Stimulated activated CD8-positive, alpha-beta memory T cell treated with anti-CD3 and anti-CD28 coated beads, Interleukin-7, amount 100 ng/mL, for 4 hours (primary cell): Measurements from ENCODE around the gene SUFU.
"Not testable (repeated sequence)": the region's sequence is repeated elsewhere in the genome, so short reads cannot be mapped to it uniquely, and the experiment has no call there.

Experiments used
- DNase-seq, 2 donors: peaks; one replicate each; pipeline ENCODE4 v3.0.0-alpha.2; 2020; ENCODE audit warnings: low read depth in 2 of 2

SUFU gene

DNA sequence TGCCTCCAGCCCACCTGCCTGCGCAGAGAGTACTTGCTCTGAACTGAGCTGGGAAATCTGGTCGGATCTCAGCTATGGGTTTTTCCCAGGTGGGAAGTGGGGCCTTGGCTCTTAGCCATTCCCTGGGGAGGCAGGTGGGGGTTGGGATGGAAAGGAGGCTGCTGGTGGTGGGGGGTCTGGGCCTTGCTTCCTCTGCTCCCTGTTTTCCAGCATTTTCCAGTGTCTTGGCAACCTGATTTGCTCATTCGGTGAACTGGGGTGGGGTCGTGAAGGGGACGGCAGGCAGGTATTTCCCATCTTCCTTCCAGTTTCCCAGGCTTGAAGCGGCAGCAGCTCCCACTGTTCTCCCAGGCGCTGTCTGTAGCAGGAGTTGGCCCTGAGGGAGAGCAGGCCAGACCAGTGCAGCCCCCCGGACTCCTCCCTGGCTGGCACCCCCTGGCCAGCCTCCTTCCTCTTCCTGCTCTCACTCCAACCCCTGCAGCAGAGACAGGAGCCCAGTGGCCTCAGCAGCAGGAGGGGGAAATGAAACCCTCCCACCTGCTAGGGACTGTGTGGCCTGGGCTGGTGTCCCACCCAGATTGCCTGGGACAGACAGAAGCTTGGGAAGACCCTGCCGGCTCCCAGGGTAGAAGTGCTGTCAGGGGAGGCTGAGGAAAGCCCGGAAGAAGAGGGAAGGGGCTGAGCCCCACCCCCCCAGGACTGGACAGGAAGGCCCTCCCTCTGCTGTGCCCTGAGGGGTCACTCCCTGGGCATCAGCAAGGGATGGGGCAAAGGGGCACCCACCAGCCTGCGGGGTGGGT lies 147.1 kb downstream of the SUFU start:
- DNase-seq = no peak

DNA sequence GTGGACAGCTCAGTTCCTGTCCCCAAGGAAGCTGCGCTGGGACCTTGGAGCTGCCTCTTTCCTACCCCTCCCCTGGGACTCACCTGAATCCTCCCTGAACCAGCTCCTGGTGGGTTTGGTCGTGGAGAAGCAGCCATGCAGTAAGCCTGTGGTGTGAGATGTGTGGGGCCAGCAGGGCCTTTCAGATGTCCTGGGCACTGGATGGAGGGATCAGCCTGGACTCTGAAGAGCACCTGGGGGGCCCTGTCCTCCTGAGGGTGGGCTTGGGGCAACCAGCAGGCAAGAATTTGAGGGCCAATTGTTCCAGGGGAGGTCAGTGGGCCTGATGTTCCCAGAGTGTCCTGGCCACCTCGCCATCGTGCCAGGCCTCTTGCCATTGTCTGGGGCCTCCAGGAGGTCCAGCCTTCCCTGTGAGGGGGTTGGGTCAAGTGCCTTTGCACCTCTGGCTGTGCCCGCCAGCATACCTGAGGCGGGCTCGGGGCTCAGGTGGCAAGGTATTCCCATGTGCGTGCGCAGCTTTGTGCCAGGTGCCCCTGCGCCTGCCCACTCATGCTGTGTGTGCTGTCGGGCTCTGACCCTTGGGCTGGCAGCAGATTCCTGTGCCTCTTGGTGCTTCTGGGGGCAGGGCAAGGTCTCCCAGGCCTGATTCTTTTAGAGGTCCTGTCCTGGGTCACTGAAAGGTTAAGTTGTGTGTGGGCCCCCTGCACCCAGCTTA lies 147.8 kb downstream of the SUFU start:
- DNase-seq = no peak

DNA sequence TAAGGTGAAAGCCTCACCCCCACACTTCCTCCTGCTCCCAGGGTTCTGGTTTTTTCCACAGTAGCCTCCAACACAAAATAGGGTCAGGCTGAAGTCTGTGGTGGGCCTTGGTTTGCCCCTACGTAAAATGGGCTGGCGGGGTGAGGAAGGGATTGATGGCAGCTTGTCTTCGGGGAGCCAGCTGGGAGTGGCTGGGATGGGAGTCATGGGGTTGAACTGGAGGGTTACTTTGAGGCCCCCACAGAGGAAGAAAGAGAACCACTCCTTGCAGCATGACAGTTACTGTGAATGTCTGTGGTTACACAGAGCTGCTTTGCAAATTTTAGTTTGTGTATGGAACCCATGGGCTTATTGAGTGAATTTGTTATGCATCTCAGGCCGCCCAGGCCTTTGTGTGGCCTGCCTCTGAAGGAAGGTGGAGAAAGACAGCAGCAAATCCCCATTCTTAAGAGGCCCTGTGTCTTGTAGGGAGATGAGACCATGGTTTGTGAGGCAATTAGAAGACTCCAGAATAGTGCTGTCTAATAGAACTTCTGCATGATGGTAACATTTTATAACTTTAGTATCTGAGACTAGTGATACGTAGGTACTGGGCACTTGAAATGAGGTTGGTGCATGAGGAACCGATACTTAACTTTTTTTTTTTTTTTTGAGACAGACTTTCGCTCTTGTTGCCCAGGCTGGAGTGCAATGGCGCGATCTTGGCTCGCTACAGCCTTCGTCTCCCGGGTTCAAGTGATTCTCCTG lies 148.6 kb downstream of the SUFU start:
- DNase-seq = no peak

DNA sequence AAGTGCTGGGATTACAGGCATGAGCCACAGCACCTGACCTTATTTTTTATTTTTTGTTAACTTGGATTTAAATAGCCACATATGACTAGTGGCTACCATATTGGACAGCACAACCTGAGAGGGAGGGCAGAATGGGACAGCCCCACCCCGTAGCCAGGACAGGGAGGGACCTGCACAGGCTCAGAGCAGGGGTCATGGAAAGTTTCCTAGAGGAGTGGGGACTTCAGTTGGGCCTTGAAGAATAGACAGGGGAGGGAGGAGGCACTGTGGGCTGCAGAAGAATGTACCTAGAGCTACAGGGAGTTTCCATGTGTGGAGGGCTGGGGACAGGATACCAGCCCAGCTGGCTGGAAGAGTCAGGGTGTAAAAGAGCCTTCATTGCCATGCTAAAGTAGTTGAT lies 149.3 kb downstream of the SUFU start:
- DNase-seq = no peak

DNA sequence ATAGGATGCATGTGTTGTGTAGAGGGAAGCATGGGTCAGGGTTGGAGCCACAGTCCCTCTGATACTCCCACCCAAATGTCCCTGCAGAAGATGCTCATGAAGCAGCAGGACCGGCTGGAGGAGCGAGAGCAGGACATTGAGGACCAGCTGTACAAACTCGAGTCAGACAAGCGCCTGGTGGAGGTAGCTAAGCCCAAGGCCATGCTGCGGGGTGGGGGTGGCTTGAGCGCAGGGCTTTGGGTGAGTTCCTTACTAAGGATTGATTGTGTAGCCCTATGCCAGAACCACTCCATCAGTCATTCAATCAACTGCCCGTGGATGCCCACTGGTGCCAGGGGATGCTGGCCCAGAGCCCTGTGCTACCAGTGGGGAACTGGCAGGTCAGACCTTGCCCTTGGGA lies 150.8 kb downstream of the SUFU start:
- no peak for DNase-seq

DNA sequence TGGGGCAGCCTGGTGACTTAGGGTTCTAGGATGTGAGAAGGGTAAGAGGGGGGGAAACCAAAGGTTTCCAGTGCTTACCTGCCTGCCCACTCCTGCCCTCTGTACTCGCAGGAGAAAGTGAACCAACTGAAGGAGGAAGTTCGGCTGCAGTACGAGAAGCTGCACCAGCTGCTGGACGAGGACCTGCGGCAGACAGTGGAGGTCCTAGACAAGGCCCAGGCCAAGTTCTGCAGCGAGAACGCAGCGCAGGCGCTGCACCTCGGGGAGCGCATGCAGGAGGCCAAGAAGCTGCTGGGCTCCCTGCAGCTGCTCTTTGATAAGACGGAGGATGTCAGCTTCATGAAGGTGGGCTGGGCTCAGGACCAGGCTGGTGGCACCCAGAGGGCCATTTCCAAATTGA lies 151.2 kb downstream of the SUFU start:
- no peak for DNase-seq

DNA sequence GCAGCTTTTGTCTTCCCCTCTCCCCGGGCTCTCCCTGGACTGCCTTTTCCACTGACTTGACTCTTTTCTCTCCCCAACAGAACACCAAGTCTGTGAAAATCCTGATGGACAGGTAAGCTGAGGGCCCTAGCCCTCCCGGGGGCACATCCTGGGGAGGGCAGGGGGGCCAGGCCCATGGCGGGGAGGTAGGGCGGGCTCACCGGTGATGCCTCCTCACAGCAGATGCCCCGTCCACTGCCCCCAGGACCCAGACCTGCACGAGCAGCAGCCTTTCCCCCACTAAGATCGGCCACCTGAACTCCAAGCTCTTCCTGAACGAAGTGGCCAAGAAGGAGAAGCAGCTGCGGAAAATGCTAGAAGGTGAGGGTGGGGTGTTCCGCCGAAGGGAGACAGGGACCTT lies 152.3 kb downstream of the SUFU start:
- DNase-seq = no peak

DNA sequence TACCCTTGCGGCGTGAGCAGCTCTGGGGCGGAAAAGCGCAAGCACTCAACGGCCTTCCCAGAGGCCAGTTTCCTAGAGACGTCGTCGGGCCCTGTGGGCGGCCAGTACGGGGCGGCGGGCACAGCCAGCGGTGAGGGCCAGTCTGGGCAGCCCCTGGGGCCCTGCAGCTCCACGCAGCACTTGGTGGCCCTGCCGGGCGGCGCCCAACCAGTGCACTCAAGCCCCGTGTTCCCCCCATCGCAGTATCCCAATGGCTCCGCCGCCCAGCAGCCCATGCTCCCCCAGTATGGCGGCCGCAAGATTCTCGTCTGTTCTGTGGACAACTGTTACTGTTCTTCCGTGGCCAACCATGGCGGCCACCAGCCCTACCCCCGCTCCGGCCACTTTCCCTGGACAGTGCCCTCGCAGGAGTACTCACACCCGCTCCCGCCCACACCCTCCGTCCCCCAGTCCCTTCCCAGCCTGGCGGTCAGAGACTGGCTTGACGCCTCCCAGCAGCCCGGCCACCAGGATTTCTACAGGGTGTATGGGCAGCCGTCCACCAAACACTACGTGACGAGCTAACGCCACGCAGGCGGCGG lies 153.1 kb downstream of the SUFU start:
- no peak for DNase-seq

DNA sequence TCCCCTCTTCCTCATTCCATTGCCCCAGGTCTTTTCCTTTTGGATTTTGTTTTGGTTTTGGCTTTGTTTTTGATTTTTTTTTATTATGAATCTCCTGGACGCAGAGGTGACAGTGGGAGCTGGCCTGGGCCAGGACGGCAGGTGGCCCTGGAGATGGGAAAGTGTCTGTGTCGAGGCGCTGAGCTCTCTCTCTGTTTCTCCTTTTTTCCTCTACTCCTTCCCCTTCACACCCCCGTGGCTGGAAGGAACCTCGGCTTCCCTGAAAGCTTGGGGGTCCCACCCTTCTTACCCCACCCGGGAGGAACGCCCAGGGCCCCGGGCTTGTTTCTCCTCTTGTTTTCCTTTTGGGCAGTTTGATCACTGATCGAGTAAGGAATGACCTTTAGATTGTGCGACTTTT lies 153.7 kb downstream of the SUFU start:
- no peak for DNase-seq

DNA sequence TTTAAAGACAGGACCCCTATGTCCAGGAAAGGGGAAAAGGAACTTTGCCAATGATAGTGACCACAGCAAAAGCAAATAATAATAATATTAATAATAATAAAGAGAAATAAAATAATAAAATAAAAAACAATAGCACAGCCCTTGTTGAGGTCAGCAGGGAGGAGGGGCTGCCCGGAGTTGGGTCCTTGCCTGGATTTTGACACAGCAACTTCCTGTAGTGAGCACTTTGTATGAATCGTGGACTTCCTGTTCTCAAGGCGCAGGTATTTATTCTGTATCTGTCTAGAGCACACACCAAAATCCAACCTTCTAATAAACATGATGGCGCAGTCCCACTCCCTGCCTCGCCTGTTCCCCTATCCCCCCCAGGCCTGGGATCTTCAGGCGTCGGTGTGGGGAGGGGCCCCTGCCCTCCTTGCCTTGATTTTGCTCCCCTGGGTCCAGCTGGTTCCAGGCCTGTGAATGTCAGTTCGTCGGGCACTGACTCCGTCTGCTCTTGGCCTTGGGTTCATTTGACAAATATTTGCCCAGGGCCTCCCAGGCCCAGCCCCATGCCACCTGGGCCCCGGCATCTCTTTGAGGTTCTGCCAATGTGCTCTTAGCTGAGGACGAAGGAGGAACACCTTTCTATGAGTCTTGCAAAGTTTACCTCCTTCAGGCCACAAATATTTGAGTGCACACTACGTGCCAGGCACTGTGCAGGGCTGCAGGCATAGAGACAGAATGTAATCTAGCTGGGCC lies 154.4 kb downstream of the SUFU start:
- DNase-seq = no peak

DNA sequence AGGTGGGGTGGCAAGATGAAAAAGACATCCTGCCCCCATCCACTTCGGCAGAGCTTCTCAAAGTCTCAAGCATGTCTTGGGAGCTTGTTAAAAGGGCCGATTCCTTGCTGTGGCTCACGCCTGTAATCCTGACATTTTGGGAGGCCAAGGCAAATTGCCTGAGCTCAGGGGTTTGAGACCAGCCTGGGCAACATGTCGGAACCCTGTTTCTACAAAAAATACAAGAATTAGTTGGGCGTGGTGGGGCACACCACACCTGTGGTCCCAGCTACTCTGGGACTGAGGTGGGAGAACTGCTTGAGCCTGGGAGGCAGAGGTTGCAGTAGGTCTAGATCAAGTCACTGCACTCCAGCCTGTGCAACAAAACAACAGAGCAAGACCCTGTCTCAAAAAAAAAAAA lies 155.0 kb downstream of the SUFU start:
- no peak for DNase-seq

DNA sequence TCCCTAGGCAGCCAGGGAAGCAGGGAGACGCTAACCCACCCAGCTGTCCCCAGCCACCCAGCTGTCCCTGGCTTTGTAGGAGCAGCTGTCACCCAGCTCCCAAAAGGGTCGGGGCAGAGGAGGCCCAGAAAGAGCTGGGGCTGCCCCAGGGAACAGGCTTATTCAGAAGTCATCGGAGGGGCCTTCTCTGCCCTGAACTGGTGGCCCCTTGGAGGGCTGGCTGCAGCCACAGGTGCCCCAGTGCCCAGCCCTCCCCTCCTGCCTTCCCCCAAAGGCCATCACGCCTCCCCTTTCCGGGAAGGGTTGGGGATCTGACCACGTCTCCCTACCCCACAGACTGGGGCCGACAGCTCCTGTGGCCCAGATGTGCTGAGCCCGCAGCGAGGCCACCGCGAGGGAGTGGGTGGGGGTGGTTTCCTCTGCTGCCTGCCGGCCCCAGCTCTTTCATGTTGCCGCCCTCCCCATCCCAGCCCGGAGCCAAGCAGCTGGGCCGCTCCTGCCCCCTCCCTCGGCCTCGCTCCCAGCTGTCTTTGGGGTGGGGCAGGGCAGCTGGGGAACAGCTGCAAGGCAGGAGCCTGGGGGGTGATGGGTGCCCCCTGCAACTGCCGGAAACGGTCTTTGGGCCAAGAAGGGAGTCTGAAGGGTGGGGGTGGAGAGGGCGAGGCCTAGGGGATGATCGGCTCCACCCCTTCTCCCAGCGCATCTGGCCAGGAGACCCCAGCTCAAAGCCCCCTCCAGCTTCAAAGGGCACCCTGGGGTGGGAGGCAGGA lies 157.3 kb downstream of the SUFU start:
- DNase-seq = peak; percentile 15 to 61

DNA sequence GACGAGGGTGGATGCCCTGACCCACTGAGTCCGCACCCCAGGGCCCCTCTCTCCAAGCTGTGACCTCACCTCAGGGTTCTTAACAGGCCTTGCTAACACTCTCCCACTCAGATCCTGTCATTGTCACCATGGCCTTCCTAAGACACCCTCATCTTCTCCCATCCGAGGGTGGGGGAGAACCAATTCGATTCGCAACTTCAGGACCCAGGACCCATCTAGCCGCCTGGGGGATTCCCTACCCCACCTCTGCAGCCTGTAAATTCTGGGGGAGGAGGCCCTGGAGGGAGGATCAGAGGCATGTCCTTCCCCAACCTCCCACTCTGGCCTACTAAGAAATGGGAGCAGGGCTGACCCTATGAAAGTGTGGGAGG lies 157.9 kb downstream of the SUFU start:
- no peak for DNase-seq

DNA sequence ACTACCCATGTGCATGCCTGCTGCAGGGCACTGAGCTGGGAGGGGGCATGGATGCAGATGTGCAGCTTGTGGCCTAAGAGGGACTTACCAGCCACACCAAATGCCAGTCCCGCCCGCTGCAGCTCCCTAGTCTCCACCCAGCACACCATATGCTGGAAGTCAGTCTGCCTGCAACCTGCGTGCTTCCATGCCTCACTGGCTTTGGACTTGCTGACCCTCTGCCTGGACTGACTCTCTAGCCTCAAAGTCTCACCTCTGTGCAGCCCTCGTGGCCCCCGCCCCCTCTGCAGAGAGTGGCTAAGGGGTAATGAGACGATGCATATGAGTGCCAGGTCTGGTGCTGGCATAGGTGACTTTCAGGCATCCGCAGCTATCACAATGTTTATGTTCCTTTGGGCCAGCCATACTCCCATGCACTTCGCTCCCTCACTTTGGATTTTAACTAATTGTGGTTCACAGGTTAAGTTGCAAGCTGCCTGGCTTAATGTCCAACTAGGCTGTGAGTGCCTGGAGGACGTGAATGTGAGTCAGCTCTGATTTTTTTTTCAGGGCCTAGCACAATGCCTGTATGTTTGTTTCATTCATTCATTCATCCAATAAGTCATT lies 162.2 kb downstream of the SUFU start:
- no peak for DNase-seq

DNA sequence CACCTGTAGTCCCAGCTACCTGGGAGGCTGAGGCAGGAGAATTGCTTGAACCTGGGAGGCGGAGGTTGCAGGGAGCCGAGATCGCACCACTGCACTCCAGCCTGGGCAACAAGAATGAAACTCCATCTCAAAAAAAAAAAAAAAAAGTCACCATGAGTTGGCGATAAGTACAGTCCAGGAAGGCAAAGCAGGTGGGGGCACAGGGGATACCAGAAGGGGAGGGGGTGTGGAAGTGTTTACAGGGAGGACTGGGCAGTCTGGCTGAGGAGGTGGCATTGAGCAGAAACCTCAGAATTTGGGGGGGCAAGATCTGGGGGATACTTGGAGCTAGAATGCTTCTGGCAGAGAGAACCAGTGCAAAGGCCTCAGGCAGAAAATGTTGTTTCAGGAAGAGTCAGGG lies 163.6 kb downstream of the SUFU start:
- DNase-seq = not testable (repeated sequence)

DNA sequence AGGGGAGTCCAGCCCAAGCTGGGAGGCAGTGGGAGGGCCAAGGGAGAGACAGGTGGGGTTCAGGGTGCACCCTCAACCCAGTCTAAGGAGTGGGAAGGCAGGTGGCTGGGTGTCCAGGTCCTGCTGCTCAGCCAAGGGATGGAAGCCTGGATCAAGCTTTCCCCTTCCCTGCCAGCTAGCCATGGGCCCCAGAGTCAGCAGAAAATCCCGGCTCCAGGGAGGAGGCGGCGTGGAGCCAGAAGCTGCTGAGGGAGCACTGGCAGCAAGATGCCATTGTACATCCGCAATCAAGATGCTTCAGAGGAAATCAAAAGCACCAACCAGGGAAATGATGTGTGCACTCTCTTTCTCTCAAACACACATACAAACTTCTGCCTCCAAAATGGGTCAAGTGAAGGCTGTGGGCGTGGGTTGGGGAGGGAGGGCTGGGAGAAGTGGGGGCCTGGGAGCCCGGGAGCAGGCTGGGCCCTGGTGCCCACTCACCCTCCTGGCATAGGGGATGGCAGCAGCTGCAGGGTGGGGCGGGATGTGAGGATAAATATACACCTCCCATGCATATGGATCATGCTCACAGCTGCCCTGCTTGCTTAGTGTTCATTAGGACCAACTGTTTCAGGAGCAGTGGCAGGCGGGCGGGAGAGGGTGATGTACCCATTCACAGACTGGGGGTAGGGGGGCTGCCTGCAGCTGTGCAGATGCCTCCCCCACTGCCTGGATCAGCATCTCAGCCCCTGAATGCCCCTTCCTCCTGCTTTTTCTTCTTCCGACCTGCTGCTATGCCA lies 164.7 kb downstream of the SUFU start:
- DNase-seq = no peak

DNA sequence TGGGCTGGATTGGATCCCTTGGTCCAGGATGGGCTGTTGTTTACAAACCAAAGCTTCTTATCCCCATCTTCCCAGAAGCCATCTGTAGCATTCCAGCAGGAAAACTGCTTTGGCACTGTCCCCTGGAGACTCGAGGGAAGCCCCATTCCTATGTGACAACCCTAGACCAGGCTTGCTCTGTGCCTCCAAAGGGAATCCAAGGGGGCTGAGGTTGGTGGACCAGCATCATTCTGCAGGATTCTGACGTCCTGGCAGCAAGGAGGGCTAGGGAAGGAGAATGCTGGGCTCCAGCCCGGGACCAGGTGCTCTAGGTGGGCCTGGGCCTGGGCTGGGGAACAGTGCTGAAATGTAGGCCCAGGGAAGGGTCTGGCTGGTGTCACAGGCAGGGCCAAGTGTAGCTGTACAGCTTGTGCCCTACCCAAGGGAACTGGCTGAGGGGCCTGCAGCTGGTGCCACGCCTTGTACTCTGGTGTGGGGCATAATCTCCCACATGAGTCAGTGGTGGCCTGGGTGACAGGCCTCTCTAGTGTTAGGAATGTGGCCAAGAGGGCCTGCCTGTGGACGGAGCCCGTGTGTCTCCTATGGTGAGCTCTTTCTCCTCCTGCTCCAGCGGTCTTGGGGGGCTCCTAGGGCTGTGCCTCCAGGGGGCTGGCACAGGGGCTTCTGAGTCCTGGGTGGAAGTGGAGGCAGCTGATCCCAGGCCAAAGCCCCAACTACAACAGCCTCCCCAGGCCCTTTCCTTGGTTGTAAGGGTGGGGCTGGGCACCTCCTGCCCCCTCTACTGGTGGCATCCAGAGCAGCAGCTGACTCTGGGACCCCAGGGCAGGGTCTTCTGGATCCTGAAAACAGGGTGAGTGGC lies 165.7 kb downstream of the SUFU start:
- no peak for DNase-seq

DNA sequence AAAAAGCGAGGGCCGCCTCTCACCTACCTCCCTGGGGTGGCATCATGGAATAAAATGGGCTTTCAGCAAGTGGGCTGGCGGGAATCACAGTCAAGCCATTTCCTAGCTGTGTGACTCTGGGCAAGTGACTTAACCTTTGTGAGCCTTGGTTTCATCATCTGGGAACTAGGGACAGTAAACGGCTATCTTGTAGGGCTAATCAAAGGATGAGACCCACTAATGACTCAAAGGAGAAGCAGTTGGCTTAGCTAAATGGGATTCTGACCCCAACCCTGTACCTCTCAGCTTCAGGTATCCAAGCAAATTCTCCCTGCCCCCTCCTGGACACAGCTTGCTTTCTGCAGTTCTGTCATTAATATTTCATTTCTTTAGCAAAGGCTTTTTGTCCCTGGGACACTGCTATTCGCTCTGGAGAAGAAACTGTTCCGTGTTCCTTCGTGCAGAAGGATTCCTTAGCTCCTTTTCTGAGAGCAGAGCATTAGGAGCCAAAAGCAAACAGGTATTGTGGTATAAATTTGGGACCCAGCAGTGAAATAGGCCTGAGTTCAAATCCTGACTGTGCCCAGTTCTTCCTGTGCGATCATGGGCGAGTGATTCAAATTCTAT lies 166.4 kb downstream of the SUFU start:
- DNase-seq = no peak
